Gastroesophageal sphincter (tissue), 3 donors: Measurements from ENCODE around the gene NLGN2.

Experiments used
- CTCF ChIP-seq, 4 experiments: fragments of 200-600 bp in 2 of 4; fragments of 450-650 bp in 2 of 4; sonication (generic) in 1 of 4; IDR thresholded peaks; one replicate each; pipeline ENCODE4 v1.5.1; 2017 to 2019; ENCODE audit warnings: antibody characterized with exemption in 4 of 4, mild to moderate bottlenecking in 2 of 4, moderate library complexity in 2 of 4
- EP300 ChIP-seq: sonication (generic); formaldehyde crosslinking; IDR thresholded peaks from one replicate; pipeline ENCODE4 v1.6.1; 2017; ENCODE audit warnings: antibody characterized with exemption, mild to moderate bottlenecking
- POLR2A ChIP-seq, 2 donors: fragments of 450-650 bp; IDR thresholded peaks; one replicate each; pipeline ENCODE4 v1.6.1; 2017; ENCODE audit warnings: antibody characterized with exemption in 2 of 2, mild to moderate bottlenecking in 2 of 2, moderate library complexity in 1 of 2

GRCh38 chr17:7374353-7374752 is 33.3 kb upstream of the NLGN2 start:
- no peak for TF ChIP-seq CTCF (IDR thresholded peaks at IDR 0.05)
- no peak for TF ChIP-seq POLR2A (IDR thresholded peaks at IDR 0.05)
- no peak for TF ChIP-seq EP300
